ENCODE measurements around the gene HSCB.
"Not testable (repeated sequence)": the region's sequence is repeated elsewhere in the genome, so short reads cannot be mapped to it uniquely, and the experiment has no call there.

HSCB gene

DNA sequence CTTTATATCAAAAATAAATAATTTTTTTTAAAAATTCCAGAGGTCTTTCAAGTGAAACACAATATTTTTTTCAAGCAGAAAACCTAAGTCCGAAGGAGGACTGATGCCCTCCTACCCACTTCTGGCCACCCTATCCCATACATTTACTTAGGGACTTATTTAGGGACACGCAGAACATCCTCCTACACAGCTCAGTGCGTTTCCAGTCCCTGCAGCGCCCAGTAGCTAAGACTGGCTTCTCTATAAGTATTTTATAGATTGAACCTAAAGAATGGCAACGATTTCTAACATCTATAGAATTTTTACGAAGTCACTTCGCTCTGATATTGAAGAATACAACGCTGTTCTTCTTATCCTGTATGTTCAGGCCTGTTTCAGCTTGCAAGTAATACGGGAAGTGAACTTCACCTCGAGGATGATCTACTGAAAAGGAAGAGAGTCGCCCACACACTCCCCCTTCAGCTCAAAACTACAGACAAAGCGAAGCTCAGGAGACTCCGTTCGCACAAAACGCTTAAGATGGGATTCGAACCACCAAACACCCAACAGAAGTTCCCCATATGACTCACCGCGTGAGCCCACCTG lies 547 bp upstream of the HSCB start:
- DNase-seq (ENCODE audit: low spot score) = no peak

DNA sequence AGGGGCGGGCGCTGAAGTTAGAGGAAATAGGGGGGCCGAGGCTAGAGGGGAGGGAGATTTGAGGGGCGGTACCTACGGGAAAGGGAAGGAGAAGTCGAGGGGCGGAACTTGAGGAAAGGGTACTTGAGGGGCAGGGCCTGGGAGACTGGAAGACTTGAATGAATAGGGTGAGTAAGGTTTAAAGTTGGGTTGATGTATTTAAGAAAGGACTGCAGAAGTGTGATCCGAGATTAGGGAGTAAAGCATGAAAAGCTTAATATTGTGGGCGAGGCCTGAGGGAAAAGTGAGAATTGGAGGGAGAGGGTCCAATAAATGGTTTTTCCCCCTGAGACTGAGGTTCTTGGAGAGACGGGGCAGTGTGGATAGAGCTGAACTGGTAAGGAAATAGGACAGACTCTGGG lies 723 bp downstream of the HSCB start:
- no peak for DNase-seq (ENCODE audit: low spot score)

DNA sequence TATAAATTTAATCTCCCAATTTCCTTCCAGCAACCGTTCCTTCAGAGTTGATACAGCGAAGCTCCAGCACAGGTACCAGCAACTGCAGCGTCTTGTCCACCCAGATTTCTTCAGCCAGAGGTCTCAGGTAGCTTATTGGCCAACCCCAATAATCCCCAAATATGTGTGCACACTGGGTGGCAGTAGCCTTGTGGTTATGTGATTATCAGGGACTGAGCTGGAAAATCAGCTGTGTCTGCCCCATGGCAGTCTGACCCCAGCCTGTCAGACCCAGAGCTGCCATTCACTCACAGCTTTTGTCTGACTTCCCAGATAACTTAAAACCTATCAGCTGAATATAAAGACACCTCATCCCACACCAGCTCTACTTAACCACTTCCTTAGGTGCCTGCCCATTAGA lies 2.0 kb downstream of the HSCB start:
- no peak for DNase-seq (ENCODE audit: low spot score)

DNA sequence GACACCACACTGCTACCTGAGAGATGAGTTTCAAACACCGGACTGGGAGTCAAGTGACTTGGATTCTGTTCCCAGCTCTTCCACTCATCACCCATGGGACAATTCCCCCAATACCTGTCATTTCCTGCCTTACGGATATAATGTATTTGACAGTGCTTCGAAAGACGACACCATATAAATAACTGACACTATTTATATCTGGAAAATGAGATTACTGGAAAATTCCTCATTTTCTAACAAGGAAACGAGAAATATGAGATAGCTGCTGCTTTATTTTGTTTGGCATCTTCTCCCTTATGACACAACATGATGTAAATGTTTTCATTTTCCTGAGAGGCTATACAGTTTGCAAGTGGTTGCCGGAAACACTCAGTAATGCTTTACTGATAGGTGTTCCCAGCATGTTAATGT lies 8.6 kb downstream of the HSCB start:
- DNase-seq (ENCODE audit: low spot score) = no peak

DNA sequence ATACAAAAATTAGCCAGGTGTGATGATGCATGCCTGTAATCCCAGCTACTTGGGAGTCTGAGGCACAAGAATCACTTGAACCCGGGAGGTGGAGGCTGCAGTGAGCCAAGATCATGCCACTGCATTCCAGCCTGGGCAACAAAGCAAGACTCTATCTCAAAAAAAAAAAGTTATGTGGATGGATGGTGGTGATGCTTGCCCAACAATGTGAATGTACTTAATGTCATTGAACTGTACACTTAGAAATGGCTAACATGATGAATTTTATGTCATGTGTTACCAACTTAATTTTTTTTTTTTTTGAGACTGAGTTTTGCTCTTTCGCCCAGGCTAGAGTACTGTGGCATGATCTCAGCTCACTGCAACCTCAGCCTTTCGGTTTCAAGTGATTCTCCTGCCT lies 12.7 kb downstream of the HSCB start:
- not testable (repeated sequence) for DNase-seq (ENCODE audit: low spot score)

DNA sequence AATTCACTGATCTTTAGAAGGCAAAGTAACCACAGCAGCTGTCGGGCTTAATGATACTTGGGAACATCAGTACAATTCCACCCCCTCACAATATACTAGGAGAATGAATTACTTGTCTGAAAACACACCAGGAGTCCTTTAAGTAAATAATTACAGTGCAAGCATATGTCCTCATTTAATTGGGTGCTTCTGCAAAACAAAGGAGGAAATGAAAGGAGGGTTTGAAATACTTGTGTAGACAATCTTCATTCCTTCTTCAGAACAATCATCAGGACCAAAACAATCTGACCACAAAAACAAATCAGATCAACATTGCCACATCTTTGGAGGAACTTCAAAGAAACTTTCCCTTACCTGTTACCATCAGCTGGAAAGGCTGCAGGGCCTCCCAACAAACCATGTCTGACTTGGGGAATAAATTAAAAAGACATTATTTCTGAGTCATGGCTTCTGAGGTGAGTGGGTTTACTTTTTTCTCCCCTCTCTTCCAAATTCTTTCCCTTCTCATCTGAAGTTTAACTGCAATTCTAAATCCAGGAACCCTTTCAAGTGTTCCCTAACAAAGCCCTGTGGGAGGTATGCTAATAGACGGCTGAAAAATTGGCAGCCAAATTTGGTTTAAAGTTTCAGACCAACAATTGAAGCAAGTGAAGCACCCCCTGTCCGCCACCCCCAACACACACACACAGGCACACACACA lies 18.2 kb downstream of the HSCB start:
- peak; percentile 23 for DNase-seq (ENCODE audit: low spot score)

DNA sequence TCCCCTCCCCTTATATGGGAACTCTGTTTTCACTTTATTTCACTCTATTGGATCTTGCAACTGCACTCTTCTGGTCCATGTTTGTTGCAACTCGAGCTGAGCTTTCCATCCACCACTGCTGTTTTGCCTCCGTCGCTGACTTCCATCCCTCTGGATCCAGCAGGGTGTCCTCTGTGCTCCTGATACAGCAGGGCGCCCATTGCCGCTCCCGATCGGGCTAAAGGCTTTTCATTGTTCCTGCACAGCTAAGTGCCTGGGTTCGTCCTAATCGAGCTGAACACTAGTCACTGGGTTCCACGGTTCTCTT lies 19.6 kb downstream of the HSCB start:
- DNase-seq (ENCODE audit: low spot score) = no peak

- DNase-seq (ENCODE audit: low spot score) = not testable (repeated sequence)
Observed at GRCh38 chr22:28762000-28762399, 20.2 kb downstream of the HSCB start.

DNA sequence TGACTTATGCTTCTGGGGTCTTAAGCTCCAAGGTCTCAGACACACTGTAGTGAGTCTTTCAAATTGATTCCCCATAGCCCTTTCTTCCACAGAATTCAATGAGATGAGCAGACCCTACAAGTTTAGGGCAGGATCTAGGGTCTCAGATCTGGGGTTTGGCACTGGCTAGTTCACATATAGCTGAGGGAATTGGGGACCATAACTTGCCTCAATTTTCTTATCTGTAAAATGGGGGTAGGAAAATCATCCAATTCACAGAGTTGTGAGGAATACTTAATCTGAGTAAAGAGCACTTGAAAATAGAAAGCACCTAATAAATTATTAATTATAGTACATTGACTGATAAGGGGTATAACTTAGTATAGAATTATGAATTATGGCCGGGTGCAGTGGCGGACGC lies 24.8 kb downstream of the HSCB start:
- DNase-seq (ENCODE audit: low spot score) = no peak

DNA sequence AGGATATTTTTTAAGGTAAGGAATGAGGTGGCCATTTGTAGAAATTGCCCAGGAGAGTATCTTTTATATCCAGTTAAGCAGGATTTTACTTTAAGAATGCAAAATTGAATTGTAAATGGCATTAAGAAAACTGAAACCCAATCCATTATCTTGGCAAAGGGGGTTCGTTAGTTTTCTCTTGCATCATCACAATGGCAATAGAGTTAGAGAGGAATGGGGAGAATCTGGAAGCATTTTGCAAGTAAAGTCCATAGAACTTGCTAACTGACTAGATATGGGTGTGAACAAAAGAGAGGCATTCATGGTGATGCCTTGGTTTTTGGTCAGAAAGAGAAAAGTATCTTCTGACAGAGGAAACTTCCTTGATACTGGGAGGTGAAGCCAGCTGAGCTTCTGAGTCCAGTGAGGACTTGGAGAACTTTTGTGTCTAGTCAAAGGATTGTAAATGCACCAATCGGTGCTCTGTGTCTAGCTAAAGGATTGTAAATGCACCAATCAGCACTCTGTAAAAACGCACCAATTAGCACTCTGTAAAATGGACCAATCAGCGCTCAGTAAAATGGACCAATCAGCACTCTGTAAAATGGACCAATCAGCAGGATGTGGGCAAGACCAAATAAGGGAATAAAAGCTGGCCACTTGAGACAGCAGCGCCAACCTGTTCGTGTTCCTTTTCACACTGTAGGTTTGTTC lies 27.0 kb downstream of the HSCB start:
- DNase-seq (ENCODE audit: low spot score) = peak; percentile 35

DNA sequence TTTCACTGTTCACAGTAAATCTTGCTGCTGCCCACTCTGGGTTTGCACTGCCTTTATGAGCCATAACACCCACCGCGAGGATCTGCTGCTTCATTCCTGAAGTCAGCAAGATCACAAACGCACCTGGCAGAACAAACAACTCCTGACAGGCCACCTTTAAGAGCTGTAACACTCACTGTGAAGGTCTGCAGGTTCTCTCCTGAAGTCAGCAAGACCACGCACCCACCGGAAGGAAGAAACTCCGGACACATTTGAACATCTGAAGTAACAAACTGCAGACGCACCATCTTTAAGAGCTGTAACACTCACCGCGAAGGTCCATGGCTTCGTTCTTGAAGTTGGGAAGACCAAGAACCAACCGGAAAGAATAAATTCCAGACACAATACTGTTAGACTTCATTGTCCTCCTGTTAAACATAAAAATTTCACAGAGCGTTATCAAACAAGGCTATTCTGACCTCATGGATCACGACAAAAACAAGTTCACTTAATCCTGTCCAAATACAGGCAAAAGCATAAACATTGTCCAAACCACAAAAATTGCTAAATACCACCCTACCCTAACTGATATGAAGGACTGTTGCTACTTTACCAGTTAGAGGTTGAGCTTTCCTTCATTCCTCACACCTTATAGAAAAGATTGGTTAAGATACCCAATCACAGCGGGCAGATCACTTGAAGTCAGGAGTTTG lies 27.7 kb downstream of the HSCB start:
- DNase-seq (ENCODE audit: low spot score) = no peak

DNA sequence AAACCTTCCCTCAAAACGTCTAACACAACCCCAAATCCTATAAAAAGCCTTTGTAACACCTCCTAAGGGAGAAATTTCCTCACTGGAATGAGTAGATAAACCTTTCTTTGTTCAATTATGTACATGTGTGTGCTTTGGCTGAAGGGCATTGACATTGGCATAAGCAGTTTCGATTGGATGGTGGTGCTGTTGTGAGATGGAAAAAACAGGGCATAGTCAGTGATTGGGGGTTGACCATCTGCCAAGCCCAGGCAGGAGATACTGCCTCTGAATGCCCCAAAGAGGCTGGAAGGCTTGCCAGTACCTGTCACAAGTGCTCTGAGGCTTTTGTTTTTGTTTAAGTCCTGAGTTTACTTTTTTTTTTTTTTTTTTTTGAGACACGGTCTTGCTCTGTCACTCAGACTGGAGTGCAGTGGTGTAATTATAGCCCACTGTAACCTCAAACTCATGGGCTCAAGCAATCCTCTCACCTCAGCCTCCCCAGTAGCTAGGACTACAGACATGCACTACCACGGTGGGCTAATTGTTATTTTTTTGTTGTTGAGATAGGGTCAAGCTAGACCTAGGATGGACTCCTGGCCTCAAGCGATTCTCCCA lies 29.5 kb downstream of the HSCB start:
- DNase-seq (ENCODE audit: low spot score) = no peak

GRCh38 chr22:28772633-28773460 lies 31.0 kb downstream of the HSCB start, which contains the start of gene CCDC117:
TSS of gene CCDC117 (plus strand) at chr22:28772695. CDS start at chr22:28772850, 155 bp downstream.
- peak; percentile 96 for DNase-seq (ENCODE audit: low spot score)

- no peak for DNase-seq (ENCODE audit: low spot score)
Observed at GRCh38 chr22:28773461-28773867, 31.6 kb downstream of the HSCB start.

DNA sequence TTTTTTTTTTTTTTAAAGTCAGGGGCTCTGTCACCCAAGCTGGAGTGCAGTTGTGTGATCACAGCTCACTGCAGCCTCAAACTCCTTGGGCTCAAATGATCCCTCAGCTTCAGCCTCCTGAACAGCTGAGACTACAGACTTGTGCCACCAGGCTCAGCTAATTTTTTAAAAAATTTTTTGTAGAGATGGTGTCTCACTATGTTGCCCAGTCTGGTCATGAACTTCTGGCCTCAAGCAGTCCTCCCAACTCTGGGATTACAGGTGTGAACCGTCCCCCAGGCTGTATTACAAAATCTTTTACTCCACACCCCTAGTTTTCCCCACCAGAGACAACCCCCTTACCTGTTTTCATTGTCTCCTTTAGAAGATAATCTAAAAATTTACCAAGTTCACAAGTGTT lies 32.5 kb downstream of the HSCB start:
- no peak for DNase-seq (ENCODE audit: low spot score)

DNA sequence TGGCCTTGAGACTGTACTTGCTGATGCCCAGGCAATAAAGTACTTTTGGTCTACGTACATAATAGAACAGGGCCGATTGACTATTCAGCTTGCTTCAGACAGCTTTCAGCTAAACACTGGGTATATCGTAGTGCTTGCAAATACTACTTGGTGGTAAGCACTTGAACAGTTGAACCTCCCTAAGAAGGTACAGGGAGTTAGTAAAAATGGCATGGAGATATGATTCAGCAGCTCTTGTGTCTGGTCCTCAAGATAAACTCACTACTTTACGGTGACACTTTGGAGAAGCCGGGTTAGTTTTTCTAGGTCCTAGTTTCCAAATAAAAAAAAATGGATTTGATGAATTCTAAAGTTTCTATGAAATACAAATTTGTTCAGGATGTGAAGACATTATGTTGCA lies 38.0 kb downstream of the HSCB start:
- DNase-seq (ENCODE audit: low spot score) = no peak

- no peak for DNase-seq (ENCODE audit: low spot score)
Observed at GRCh38 chr22:28780296-28780695, 38.5 kb downstream of the HSCB start.

DNA sequence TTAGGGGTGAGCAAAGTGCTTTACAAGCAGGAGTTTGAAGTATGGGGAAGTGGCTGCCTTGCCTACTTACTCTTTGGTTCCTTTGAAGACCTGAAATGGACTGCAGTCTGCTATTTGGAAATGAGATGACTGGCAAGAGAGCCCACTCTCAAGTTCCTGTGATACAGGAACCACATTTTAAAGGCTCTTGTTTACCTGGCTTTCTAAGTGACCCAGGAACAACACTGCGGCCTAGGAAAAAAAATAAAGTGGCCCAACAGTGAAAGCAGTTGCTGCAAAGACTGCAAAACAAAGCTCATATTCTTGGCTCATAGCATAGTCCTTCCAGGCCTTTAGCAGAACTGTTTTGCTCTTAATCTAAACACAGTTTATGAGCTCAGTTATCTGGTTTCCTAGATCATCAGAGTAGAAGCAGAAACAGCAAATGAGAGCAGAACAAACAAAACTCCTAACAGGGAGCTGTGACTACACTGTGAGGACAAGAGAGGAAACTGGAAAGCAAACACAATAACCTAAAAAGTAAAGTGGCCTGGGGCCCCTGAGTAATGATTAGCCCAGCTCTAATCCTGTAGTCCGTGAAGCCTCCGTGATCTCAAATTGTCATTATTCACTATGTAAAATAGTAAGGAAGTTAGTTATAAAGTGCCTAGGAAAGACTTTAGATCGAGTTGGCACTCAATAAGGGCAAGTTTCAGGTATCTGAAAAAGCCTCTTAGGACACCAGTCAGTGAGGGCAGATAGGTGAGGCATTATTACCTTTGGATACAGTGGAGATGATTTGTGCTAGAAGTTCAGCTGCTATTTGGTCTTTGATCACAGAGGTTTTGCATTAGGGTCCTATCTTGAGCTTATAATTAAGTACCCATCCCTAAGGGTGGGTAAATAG lies 42.2 kb downstream of the HSCB start:
- no peak for DNase-seq (ENCODE audit: low spot score)

- DNase-seq (ENCODE audit: low spot score) = no peak
Observed at GRCh38 chr22:28788601-28789000, 46.8 kb downstream of the HSCB start.

- DNase-seq (ENCODE audit: low spot score) = no peak
Observed at GRCh38 chr22:28791124-28791523, 49.3 kb downstream of the HSCB start.

Data from NAMALWA (cell line).